22Rv1 (cell line): ENCODE results near the gene SLC30A10.

Source experiments
- ZFX ChIP-seq: fragments of 450-650 bp; IDR thresholded peaks from 2 replicates; pipeline ENCODE4 v1.6.1; 2017; ENCODE audit warnings: antibody characterized with exemption, borderline replicate concordance
- TF ChIP-seq, protein P1 (sequence below): fragments of 450-650 bp; IDR thresholded peaks from 2 replicates; pipeline ENCODE4 v1.5.1; 2017; ENCODE audit warnings: mild to moderate bottlenecking

DNA sequence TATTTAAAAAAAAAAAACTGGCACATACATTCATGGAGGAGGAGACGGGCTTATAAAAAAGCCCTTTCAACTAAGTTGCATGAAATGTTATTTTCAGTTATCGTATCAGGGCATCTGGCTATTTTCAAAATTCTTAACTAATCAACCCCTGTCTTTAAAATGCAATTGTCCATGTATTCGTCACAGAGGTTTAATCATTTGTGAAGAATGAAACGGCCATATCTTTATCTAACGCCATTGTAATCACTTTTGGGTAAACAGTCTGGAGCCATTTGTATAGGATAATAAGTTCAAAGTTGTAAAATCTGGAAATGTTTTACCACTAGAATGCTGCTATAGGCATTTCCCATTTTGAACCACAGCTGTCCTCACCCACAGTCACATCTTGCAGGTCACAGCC lies 30.4 kb downstream of the SLC30A10 start:
- TF ChIP-seq, protein P1, sequence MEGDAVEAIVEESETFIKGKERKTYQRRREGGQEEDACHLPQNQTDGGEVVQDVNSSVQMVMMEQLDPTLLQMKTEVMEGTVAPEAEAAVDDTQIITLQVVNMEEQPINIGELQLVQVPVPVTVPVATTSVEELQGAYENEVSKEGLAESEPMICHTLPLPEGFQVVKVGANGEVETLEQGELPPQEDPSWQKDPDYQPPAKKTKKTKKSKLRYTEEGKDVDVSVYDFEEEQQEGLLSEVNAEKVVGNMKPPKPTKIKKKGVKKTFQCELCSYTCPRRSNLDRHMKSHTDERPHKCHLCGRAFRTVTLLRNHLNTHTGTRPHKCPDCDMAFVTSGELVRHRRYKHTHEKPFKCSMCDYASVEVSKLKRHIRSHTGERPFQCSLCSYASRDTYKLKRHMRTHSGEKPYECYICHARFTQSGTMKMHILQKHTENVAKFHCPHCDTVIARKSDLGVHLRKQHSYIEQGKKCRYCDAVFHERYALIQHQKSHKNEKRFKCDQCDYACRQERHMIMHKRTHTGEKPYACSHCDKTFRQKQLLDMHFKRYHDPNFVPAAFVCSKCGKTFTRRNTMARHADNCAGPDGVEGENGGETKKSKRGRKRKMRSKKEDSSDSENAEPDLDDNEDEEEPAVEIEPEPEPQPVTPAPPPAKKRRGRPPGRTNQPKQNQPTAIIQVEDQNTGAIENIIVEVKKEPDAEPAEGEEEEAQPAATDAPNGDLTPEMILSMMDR, result no peak
- TF ChIP-seq ZFX, result no peak
